Measurements from ENCODE around the gene ZBTB47.

Gene ZBTB47

DNA sequence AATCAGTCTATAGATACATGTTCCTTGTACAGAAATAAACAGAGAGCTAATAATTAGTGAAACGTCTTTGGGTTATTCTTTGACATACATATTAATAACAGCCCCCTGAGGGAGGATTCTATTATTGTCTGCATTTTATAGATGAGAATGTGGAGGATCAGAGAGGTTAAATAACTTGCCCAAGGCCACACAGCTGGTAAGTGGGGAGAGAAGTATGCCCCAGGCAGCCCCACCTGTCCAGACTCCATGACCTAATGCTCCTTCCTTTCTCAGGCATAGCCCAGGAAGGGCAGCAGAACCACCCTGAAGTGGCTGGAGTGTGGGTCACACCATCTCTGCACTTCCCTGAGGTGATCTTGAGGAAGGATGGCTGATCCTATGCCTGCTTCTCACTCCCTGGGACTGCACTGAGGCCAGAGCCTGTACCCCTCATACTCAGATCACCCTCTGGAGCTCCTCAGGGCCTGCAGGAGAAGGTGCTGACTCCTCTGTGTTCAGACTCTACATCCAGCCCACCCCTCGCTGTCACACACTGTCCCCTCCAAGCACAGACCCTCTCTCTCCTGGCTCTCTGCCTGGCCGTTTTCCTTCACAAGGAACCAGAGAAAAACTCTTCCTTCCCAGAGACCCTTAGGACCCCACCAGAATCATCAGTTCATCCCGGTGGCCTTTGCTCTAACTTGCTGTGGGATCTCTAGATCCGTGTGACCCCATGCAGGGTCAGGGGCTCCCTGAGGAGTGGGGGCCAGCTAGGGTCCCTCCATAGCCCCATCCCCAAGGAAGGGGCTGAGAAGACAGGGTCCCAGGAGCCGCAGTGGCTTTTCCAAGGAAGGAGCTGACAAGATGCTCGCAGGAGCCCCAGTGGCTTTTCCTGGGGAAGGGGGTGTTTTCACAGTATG is 53.5 kb downstream of the ZBTB47 start:
- Histone ChIP-seq H3K56ac (ENCODE audit: low read length) (no peak overlapping the region), H3K23ac (ENCODE audit: low read length) (no peak overlapping the region), H3K79me2 (ENCODE audit: control insufficient read depth, insufficient read depth, low read length) (no peaks in the 10 kb centered on the region), H4K8ac (ENCODE audit: low read depth, low read length) (no peak overlapping the region), H3K27me3 (ENCODE audit: insufficient read depth, low read length, poor library complexity) (no peaks in the 10 kb centered on the region), H3K36me3 (ENCODE audit: control insufficient read depth, insufficient read depth, low read length) (no peaks in the 10 kb centered on the region), H3K79me1 (ENCODE audit: low read length) (no peaks in the 10 kb centered on the region), H3K9ac (ENCODE audit: low read length) (no peak overlapping the region), H3K4me3 (ENCODE audit: low read length) (no peak overlapping the region), H3K27ac (ENCODE audit: low read depth, low read length) (no peak overlapping the region), H3K4me2 (ENCODE audit: low read length) (no peak overlapping the region), H3K4ac (ENCODE audit: low read depth, low read length) (no peak overlapping the region), H3K4me1 (ENCODE audit: control insufficient read depth, low read depth, low read length) (no peaks in the 10 kb centered on the region), H3K18ac (ENCODE audit: low read length) (no peak overlapping the region), H2BK120ac (ENCODE audit: low read depth, low read length) (no peak overlapping the region), H4K5ac (ENCODE audit: low read length) (no peak overlapping the region), H2BK5ac (ENCODE audit: low read length) (no peak overlapping the region), H2AK5ac (ENCODE audit: low read length) (no peak overlapping the region), H2BK15ac (replicated peaks; ENCODE audit: low read depth) (no peak overlapping the region)
- WGBS (ENCODE audit: extremely low coverage, insufficient coverage, low lambda C conversion rate) = no CpG with 5 or more reads among the region's 7 CpGs
- DNase-seq = no peak

DNA sequence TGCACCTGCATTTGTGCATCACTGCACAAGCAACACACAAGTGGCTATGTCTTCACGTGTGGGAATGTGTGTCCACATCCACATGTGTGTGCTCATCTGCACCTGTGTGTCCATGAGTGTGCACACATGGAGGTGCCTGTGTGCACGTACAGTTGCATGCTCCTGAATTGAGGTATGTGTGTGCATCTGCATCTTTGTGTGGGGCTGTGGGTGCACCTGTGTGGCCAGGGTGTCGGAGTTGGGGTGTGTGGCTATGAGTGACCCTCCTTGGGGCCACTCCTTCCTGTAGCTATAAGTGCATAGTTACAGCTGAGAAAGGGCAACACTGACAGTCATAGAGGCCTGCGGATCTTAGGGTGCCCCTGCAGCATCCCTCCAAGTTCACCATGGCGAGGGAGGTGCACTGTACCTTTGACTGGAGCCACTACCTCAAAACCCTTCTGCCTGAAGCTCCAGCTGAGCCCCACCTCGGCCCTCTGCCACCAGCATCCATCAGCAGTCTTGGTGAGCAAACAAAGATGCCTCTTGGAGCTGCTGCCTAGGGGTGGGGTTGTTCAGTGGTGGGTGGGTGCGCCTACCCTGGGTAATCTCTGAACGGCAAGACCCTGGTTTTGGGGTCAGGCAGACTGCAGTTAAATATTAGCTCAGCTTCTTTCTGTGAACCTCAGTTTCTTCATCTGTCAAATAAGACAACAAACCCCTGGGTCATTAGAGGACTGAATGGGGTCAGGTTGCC is 54.3 kb downstream of the ZBTB47 start:
- no peaks in the 10 kb centered on the region for H3K27me3 ChIP-seq (ENCODE audit: insufficient read depth, low read length, poor library complexity)
- H3K56ac ChIP-seq (ENCODE audit: low read length) = no peak overlapping the region
- WGBS (ENCODE audit: extremely low coverage, insufficient coverage, low lambda C conversion rate) = no CpG with 5 or more reads among the region's 8 CpGs
- H3K79me2 ChIP-seq (ENCODE audit: control insufficient read depth, insufficient read depth, low read length) = no peaks in the 10 kb centered on the region
- no peak overlapping the region for H3K27ac ChIP-seq (ENCODE audit: low read depth, low read length)
- no peak overlapping the region for H3K4me3 ChIP-seq (ENCODE audit: low read length)
- H4K8ac ChIP-seq (ENCODE audit: low read depth, low read length) = no peak overlapping the region
- no peak overlapping the region for H2BK120ac ChIP-seq (ENCODE audit: low read depth, low read length)
- no peak overlapping the region for H2BK15ac ChIP-seq (replicated peaks; ENCODE audit: low read depth)
- no peak overlapping the region for H3K18ac ChIP-seq (ENCODE audit: low read length)
- H3K36me3 ChIP-seq (ENCODE audit: control insufficient read depth, insufficient read depth, low read length) = no peaks in the 10 kb centered on the region
- DNase-seq = no peak
- no peak overlapping the region for H3K4me2 ChIP-seq (ENCODE audit: low read length)
- no peaks in the 10 kb centered on the region for H3K4me1 ChIP-seq (ENCODE audit: control insufficient read depth, low read depth, low read length)
- H2AK5ac ChIP-seq (ENCODE audit: low read length) = no peak overlapping the region
- H3K79me1 ChIP-seq (ENCODE audit: low read length) = no peaks in the 10 kb centered on the region
- H3K23ac ChIP-seq (ENCODE audit: low read length) = no peak overlapping the region
- no peak overlapping the region for H3K9ac ChIP-seq (ENCODE audit: low read length)
- H3K4ac ChIP-seq (ENCODE audit: low read depth, low read length) = no peak overlapping the region
- no peak overlapping the region for H4K5ac ChIP-seq (ENCODE audit: low read length)
- H2BK5ac ChIP-seq (ENCODE audit: low read length) = no peak overlapping the region

DNA sequence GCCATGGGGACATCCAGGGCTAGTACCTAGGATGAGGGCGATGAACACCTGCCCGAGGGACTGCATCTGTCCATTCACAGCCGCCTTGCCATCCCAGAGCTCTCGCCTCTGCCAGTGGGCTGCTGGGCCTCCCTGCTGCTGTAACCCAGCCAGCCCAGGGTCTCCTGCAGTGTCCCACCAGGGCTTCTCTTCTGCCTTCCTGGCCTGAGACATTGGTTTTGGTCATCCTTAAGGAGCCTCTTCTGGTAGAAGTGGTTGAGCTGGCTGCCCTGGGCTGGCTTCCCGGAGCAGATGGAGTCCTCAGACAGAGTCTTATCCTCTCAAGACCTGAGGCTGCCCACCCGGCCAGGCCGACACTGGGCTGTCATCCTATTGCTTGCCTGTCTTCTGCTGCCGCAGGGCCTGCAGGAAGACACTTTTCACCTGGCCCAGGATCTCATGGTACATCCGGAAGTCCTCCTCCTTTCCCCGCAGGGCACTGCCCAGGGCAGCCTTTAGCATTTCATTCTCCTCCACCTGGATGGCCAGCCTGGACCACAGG is 55.2 kb downstream of the ZBTB47 start:
- Histone ChIP-seq H3K56ac (ENCODE audit: low read length) (no peak overlapping the region), H3K27me3 (ENCODE audit: insufficient read depth, low read length, poor library complexity) (no peaks in the 10 kb centered on the region), H3K79me1 (ENCODE audit: low read length) (no peaks in the 10 kb centered on the region), H3K4me1 (ENCODE audit: control insufficient read depth, low read depth, low read length) (no peaks in the 10 kb centered on the region), H3K4me3 (ENCODE audit: low read length) (no peak overlapping the region), H3K4me2 (ENCODE audit: low read length) (no peak overlapping the region), H2AK5ac (ENCODE audit: low read length) (no peak overlapping the region), H4K5ac (ENCODE audit: low read length) (no peak overlapping the region), H3K4ac (ENCODE audit: low read depth, low read length) (no peak overlapping the region), H3K27ac (ENCODE audit: low read depth, low read length) (no peak overlapping the region), H4K8ac (ENCODE audit: low read depth, low read length) (no peak overlapping the region), H3K36me3 (ENCODE audit: control insufficient read depth, insufficient read depth, low read length) (no peaks in the 10 kb centered on the region), H2BK120ac (ENCODE audit: low read depth, low read length) (no peak overlapping the region), H2BK5ac (ENCODE audit: low read length) (no peak overlapping the region), H3K23ac (ENCODE audit: low read length) (no peak overlapping the region), H3K79me2 (ENCODE audit: control insufficient read depth, insufficient read depth, low read length) (no peaks in the 10 kb centered on the region), H3K9ac (ENCODE audit: low read length) (no peak overlapping the region), H2BK15ac (replicated peaks; ENCODE audit: low read depth) (no peak overlapping the region), H3K18ac (ENCODE audit: low read length) (no peak overlapping the region)
- WGBS (ENCODE audit: extremely low coverage, insufficient coverage, low lambda C conversion rate) = no CpG with 5 or more reads among the region's 10 CpGs
- no peak for DNase-seq

GRCh38 chr3:42709621-42710020 is 56.1 kb downstream of the ZBTB47 start:
- Histone ChIP-seq H3K27ac (ENCODE audit: low read depth, low read length) (no peak overlapping the region), H3K79me1 (ENCODE audit: low read length) (no peaks in the 10 kb centered on the region), H2BK120ac (ENCODE audit: low read depth, low read length) (no peak overlapping the region), H2BK5ac (ENCODE audit: low read length) (no peak overlapping the region), H3K4me3 (ENCODE audit: low read length) (no peak overlapping the region), H3K23ac (ENCODE audit: low read length) (no peak overlapping the region), H4K8ac (ENCODE audit: low read depth, low read length) (no peak overlapping the region), H3K56ac (ENCODE audit: low read length) (no peak overlapping the region), H3K36me3 (ENCODE audit: control insufficient read depth, insufficient read depth, low read length) (no peaks in the 10 kb centered on the region), H3K4me1 (ENCODE audit: control insufficient read depth, low read depth, low read length) (no peaks in the 10 kb centered on the region), H3K18ac (ENCODE audit: low read length) (no peak overlapping the region), H3K4me2 (ENCODE audit: low read length) (no peak overlapping the region), H4K5ac (ENCODE audit: low read length) (no peak overlapping the region), H3K4ac (ENCODE audit: low read depth, low read length) (no peak overlapping the region), H2AK5ac (ENCODE audit: low read length) (no peak overlapping the region), H2BK15ac (replicated peaks; ENCODE audit: low read depth) (no peak overlapping the region), H3K9ac (ENCODE audit: low read length) (no peak overlapping the region), H3K79me2 (ENCODE audit: control insufficient read depth, insufficient read depth, low read length) (no peaks in the 10 kb centered on the region), H3K27me3 (ENCODE audit: insufficient read depth, low read length, poor library complexity) (no peaks in the 10 kb centered on the region)
- DNase-seq = no peak
- WGBS (ENCODE audit: extremely low coverage, insufficient coverage, low lambda C conversion rate) = no CpG with 5 or more reads among the region's 10 CpGs

GRCh38 chr3:42710323-42711021 is 57.0 kb downstream of the ZBTB47 start:
- no peak overlapping the region for H2BK5ac ChIP-seq (ENCODE audit: low read length)
- no peak overlapping the region for H3K18ac ChIP-seq (ENCODE audit: low read length)
- H3K79me1 ChIP-seq (ENCODE audit: low read length) = no peaks in the 10 kb centered on the region
- H3K4me1 ChIP-seq (ENCODE audit: control insufficient read depth, low read depth, low read length) = no peaks in the 10 kb centered on the region
- H3K9ac ChIP-seq (ENCODE audit: low read length) = no peak overlapping the region
- no peaks in the 10 kb centered on the region for H3K27me3 ChIP-seq (ENCODE audit: insufficient read depth, low read length, poor library complexity)
- H3K4ac ChIP-seq (ENCODE audit: low read depth, low read length) = no peak overlapping the region
- no peak overlapping the region for H2BK120ac ChIP-seq (ENCODE audit: low read depth, low read length)
- H3K23ac ChIP-seq (ENCODE audit: low read length) = no peak overlapping the region
- H3K27ac ChIP-seq (ENCODE audit: low read depth, low read length) = no peak overlapping the region
- no peaks in the 10 kb centered on the region for H3K36me3 ChIP-seq (ENCODE audit: control insufficient read depth, insufficient read depth, low read length)
- no peak overlapping the region for H3K4me3 ChIP-seq (ENCODE audit: low read length)
- no peak overlapping the region for H3K56ac ChIP-seq (ENCODE audit: low read length)
- no peak overlapping the region for H2BK15ac ChIP-seq (replicated peaks; ENCODE audit: low read depth)
- DNase-seq = no peak
- H2AK5ac ChIP-seq (ENCODE audit: low read length) = no peak overlapping the region
- no peaks in the 10 kb centered on the region for H3K79me2 ChIP-seq (ENCODE audit: control insufficient read depth, insufficient read depth, low read length)
- no peak overlapping the region for H3K4me2 ChIP-seq (ENCODE audit: low read length)
- no CpG with 5 or more reads among the region's 7 CpGs for WGBS (ENCODE audit: extremely low coverage, insufficient coverage, low lambda C conversion rate)
- H4K5ac ChIP-seq (ENCODE audit: low read length) = no peak overlapping the region
- no peak overlapping the region for H4K8ac ChIP-seq (ENCODE audit: low read depth, low read length)

Data from mesendoderm (in vitro differentiated cells).